Stimulated activated CD4-positive, alpha-beta T cell treated with anti-CD3 and anti-CD28 coated beads, Interleukin-12 subunit alpha, Interleukin-12 subunit beta, amount 100 ng/mL, for 4 hours (primary cell): ENCODE data around the gene SLC27A1.

Experiments used
- DNase-seq: peaks from one replicate; pipeline ENCODE4 v3.0.0-alpha.2; 2020

SLC27A1 gene

DNA sequence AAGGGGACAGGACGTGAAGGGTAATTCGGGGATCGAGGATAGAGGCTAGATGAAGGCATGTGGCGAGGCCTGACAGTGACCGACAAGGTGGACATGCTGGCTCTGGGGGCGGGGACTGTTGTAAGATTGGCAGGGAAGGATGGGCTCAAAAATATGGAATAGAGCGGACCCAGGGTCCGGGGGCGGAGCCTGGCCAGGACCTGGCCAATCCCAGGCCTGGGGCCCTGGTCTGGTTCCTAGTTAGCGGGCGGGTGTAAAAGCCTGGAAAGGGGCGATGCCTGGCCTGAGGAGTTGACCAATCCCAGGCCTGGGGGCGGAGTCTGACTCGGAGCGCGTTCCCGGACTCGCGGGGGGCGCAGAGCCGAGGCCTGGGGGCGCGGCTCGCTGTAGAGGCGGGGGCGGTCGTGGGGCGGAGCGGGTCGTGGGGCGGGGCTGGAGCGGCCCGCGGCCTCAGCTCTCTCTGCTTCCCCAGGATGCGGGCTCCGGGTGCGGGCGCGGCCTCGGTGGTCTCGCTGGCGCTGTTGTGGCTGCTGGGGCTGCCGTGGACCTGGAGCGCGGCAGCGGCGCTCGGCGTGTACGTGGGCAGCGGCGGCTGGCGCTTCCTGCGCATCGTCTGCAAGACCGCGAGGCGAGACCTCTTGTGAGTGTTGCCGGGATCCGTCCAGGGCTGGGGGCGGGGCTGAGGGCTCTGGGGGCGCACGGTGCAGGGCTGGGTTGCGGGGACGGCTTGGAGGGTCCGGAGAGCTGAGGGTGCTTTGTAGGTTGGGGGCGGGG is at the start of gene SLC27A1:
SLC27A1 (plus strand) TSS at position 457 of the 774 bp plus-strand sequence; CDS start at position 474, 17 bp downstream.
- peak; percentile 86 for DNase-seq

DNA sequence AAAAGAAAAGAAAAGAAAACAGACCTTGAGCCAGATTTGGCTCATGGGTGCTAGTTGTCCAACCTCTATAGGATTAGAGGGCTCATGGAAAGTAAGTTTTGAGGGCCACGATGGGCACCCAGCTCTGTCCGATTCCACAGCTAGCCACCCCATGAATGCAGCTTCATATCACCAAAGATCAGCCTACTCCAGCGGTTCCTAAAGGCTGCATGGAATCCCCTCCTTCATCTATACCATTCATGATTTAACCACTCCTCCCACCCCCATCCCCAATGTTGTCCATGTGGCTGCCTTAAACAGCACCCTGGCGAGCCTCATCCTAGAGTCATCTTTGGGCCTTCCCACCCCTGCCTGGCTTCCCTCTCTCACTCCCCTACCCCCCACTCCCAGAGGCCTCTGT is 48.4 kb upstream of the SLC27A1 start:
- no peak for DNase-seq

DNA sequence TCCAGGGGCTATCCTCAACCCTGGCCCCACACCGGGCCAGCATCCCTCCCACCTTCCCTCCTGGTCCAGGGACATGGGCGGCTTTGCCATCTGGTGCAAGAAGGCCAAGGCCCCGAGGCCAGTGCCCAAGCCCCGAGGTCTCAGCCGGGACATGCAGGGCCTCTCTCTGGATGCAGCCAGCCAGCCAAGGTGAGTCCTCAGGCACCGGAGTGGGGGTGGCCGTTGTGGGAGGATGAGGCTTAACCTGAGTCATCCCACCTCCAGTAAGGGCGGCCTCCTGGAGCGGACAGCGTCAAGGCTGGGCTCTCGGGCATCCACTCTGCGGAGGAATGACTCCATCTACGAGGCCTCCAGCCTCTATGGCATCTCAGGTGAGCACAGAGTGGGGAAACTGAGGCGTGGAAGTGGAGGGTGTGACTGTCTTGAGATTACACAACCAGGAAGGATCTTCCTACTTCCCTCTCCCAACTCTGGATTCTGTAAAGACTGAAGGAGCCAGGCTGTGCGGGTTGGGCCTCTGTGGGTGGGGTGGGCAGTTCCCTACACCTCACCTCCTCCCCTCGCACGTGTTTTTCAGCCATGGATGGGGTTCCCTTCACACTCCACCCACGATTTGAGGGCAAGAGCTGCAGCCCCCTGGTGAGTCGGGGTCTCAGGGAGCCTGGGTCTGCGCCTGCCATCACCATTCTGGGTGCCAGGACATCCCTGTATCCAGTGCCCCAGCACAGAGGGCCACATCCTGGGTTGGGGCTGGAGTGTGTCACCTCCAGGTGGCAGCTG is 46.7 kb upstream of the SLC27A1 start:
- no peak for DNase-seq

DNA sequence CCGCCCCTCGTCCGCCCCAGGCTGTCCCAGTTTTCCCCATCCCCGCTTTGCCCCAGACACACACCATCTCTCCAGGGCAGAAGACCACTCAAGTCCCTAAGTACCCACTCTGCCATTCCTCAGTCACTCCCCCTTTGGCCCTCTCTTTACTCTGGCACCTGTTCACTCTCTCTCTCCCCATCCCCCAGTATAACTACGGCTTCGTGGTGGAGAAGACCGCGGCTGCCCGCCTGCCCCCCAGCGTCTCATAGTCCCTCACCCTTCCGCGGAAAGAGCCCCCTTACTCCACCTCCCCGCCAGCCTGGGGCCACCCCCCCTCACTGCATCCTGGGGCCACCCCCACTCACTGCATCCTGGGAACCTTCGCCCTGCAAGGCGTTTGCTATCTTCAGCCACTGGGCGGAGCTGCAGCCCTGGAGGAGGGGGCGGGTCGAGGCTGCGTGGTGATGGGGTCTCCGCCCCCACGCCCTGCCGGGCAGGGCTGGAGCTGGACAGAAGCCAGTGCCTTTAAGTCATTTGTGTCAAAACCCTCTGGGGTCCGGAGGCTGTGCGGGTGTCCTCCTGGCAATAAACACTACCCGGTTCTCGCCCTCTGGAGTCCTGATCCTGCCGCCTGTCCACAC is 45.5 kb upstream of the SLC27A1 start:
- no peak for DNase-seq

DNA sequence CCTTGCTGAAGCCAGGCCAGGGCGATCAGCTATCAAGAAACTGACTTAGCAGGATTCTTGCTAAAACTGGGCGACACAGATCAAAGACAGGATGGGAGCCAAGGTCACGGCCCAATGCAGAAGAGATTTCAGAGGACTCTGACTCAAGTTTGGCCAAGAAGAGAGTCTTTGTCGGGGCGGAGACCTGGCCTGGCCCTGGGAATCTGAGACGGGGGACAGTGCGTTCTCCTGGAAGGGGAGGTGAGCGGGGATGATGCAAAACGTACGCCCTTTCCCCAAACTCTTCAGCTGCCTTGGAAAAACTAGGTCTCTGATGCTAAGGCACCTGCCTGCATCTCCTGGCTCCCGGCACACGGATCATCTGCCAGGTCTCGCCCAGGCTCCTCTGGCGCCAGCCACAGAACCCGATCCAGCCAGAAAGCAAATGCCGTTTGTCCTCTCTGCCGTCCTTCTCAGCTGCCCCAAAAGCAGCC is 40.6 kb upstream of the SLC27A1 start:
- DNase-seq: no peak

GRCh38 chr19:17431417-17431816 is 38.9 kb upstream of the SLC27A1 start:
- DNase-seq: no peak

GRCh38 chr19:17435218-17435617 is 35.1 kb upstream of the SLC27A1 start:
- DNase-seq: no peak

DNA sequence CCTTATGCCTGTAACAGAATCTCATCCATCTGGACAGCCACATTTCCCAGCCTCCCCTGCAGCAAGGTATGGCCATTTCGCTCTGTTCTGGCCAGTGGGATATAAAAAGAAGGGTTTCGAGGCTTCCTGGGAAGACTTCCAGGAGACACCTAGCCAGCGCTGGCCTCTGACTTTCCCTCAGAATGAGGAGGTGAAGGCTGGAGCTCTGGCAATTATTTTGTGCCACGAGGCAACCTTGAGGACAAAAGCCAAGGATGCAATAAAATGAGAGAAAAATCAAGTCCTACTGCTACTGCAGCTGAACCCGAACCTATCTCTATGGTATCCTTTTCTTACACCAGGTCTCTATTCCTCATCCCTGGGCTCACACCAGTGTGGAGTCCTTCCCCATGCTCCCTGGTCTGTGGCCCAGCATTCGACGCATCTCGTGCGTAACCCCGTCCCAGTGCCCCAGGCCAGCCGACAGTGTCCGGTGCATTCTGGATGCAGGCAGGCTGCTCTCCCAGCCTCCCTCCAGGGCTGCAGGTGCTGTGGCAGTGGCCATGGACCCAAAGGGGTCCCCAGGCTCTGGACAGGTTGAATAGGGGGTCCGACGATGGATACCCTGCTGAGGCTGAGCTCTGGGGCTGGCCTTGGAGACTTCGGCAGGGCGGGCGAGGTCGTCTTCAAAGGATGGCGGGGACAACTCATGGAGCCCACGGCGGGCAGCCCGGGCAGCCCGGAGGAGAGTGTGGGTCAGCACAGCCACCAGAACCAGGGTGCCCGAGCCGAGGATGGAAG is 34.0 kb upstream of the SLC27A1 start:
- DNase-seq: no peak

GRCh38 chr19:17436874-17437267 is 33.5 kb upstream of the SLC27A1 start:
- DNase-seq: no peak

DNA sequence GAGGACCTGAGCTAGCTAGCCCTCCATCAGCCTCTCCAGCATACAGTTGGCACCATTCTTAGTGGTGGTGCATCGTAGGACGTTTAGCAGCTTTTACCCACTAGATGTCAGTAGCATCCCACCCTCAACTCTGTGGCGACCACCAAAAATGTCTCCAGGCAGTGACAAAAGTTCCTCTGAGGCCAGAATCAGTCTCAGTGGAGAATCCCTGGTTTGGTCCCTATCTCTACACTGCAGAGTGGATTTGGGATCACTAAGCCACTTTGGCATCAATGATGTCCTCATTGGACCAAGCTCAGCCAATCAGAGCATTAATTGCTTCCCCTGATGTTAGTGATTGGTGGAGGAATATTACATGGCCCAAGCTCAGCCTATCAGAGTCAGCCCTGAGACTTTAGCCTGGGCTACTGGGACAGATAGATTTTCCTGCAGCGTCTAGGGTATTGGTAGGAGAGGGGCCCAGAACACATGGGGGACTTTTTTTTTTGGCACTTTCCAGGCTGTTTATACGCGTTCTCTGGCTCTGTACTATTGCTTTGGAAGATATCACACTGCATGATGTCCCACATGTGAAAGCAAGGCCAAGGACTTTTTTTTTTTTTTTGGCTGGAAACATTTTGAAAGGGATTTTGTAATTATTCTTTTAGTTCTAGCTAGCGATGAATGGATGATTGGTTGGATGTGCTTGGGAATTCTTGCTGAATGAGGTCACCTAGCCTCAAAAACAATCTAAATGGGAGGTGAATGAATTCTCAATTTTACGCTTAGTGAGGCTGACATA is 28.9 kb upstream of the SLC27A1 start:
- DNase-seq: no peak

GRCh38 chr19:17445526-17446165 is 24.7 kb upstream of the SLC27A1 start:
- no peak for DNase-seq

DNA sequence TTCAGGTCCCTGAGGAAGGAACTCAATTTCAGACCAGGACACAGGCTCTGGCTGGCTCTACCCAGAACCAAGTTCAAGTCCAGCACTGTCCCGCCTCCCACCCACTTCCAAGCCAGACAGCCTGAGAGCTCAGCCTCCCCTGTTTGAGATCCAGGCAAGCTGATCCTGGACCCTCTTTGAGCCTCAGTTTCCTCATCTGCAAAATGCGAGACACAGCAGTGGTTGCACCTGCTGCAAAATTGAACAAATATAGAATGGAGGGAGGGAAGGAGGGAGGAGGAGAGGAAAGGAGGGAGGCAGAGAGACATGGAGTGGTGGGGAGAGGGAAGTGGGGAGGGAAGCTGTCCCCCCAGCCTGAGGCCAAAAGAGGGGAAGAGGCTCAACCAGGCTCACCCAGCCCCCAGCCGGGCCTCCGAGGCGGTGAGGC is 22.6 kb upstream of the SLC27A1 start:
- DNase-seq: no peak

GRCh38 chr19:17448131-17448967 is 22.0 kb upstream of the SLC27A1 start, which contains the start of gene TMEM221:
TMEM221 (minus strand) TSS chr19:17448668; CDS start chr19:17448462, 206 bp downstream.
- peak; percentile 49 for DNase-seq

GRCh38 chr19:17450264-17451075 is 19.9 kb upstream of the SLC27A1 start:
- DNase-seq: peak; percentile 37

DNA sequence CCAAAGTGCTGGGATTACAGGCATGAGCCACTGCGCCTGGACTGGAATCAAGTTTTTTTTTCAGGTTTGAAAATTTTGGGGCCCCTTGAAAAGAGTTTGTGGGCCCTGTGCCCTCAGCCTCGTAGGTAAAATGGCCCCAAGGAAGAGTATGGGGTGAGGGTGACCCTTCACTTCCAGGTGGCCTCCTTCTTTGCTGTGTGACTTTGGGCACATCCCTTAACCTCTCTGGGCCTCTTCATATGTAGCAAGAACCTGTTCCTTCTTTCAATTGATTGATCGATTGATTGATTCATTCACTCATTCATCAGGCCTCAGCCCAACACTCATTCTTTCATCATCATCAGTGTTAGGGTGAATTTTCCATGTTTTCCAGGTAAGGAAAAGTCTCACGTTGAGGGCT is 18.5 kb upstream of the SLC27A1 start:
- no peak for DNase-seq

DNA sequence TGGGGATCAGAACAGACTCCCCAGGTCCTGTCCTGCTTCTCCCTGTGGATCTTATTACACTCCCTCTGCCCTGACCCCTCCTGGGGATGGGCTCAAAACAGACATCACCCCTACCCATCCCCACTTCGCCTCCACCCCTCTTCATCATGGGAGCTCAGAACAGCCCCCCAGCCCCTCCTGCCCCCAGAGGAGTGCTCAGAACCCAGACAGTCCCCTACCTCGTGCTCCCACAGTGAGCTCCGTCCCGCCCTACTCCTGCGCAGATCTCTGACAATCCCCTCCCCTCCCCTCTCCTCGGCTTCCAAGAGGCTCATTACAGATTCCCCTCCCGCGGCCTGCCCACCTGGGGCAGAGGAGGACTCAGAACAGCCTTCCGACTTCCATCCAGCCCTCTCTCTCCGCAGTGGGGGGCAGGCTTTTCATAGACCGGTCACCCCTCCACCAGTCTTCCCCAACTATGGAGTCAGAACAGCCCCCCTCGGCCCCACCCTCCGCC is 15.7 kb upstream of the SLC27A1 start:
- DNase-seq: no peak

DNA sequence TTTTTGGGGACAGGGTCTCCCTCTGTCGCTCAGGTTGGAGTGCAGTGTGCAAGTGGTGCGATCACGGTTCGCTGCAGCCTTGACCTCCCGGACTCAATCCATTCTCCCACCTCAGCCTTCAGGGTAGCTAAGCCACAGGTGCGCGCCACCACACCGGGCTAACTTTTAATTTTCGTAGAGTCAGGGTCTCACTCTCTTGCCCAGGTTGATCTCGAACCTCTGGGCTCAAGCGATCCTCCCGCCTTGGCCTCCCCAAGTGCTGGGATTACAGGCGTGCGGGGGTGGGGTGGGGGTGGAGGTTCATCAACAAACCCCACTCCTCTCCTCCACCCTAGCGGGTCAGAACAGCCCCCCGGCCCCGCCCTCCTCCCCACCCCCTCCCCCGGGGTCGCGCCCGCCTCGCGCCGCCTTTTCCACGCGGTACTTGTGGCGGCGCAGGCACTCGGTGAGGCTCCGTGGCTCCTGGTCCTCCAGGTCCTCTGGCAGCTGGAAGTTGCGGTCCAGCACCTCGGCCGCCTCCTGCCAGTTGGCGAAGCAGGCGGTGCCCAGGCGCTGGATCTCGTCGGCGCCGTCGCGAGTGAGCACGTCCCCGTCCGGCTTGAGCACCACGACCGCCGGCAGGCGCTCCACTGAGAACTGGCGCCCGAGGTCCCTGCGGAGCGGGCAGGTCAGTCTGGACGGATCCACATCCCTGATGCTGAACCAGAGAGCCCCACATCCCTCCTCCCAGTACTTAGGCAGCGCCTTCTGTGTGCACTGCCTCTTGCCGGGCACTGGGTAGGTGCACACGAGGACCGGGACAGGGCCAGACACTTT is 14.8 kb upstream of the SLC27A1 start:
- no peak for DNase-seq

GRCh38 chr19:17456127-17456526 is 14.2 kb upstream of the SLC27A1 start:
- no peak for DNase-seq
